Endothelial cell of umbilical vein (primary cell): Measurements from ENCODE around the gene RINL. TPM values are rescaled to one million over a fixed set of nuclear protein-coding genes. Genes with fewer than 3 reads are reported as not detected.
"Not testable (repeated sequence)": the region's sequence is repeated elsewhere in the genome, so short reads cannot be mapped to it uniquely, and the experiment has no call there.

ENCODE experiments used
- BruUV-seq: library from RNA; stranded (reverse); fragments of 400-500 nt; replicated peaks from 2 replicates; lab custom pipeline; 2021; lab: Mats Ljungman, UMichigan
- CTCF ChIA-PET: fragments of 300-600, 350-600 bp; sonication (Branson Sonifier 250); formaldehyde crosslinking; loops from one replicate; lab custom pipeline; 2021; ENCODE audit warnings: antibody characterized with exemption, inconsistent platforms; lab: Charles Lee
- POLR2A ChIA-PET: fragments of 300-600, 350-600 bp; sonication (Branson Sonifier 250); formaldehyde crosslinking; loops from one replicate; lab custom pipeline; 2021; ENCODE audit warnings: antibody characterized with exemption, inconsistent platforms; lab: Charles Lee
- DNase-seq: peaks from one replicate; pipeline ENCODE4 v3.0.0-alpha.2; 2011; ENCODE audit warnings: low read depth, low spot score
- FAIRE-seq: peaks from 2 replicates; lab custom pipeline; 2011; peaks lifted over from hg19 to GRCh38; lab: Jason Lieb, UNC
- H2AFZ ChIP-seq: 2 replicates; pipeline ENCODE4 v1.6.0; 2012; ENCODE audit warnings: low read depth, low read length, control low read depth, inconsistent platforms
- H3K27ac ChIP-seq: 2 replicates; pipeline ENCODE4 v1.5.1; 2011; ENCODE audit warnings: low read depth, mild to moderate bottlenecking, control low read depth, low read length, moderate library complexity; ENCODE audit not compliant: insufficient read depth
- H3K27me3 ChIP-seq, 2 experiments: 2 replicates each; pipeline versions ENCODE4 v1.6.0 to v1.6.1; 2011; ENCODE audit warnings: low read length in 2 of 2, mixed read lengths in 1 of 2; ENCODE audit not compliant: control insufficient read depth in 2 of 2, insufficient read depth in 2 of 2
- H3K36me3 ChIP-seq, 2 experiments: 2 replicates in 1 of 2; 3 replicates in 1 of 2; pipeline ENCODE4 v1.5.1; 2011; ENCODE audit warnings: low read length in 2 of 2, mild to moderate bottlenecking in 1 of 2, moderate library complexity in 1 of 2; ENCODE audit not compliant: control insufficient read depth in 2 of 2, insufficient read depth in 2 of 2; ENCODE audit errors: extremely low read depth in 1 of 2
- H3K4me1 ChIP-seq: 3 replicates; pipeline ENCODE4 v1.5.1; 2011; ENCODE audit warnings: mild to moderate bottlenecking, low read length; ENCODE audit not compliant: control insufficient read depth, insufficient read depth; ENCODE audit errors: extremely low read depth
- H3K4me2 ChIP-seq: 2 replicates; pipeline ENCODE4 v1.6.1; 2011; ENCODE audit warnings: low read length, control low read depth, mixed read lengths; ENCODE audit not compliant: insufficient read depth
- H3K4me3 ChIP-seq, 3 experiments: fragments of 200-600 bp in 1 of 3; sonication (generic), shearing (Covaris generic) in 1 of 3; replicated peaks in 1 of 3; 2 replicates each; pipeline ENCODE4 v1.5.1; 2011 to 2016; ENCODE audit warnings: control low read depth in 3 of 3, low read length in 3 of 3, mild to moderate bottlenecking in 2 of 3, inconsistent platforms in 1 of 3, low read depth in 1 of 3, moderate library complexity in 1 of 3; ENCODE audit not compliant: insufficient read depth in 1 of 3
- H3K79me2 ChIP-seq: 2 replicates; pipeline ENCODE4 v1.6.0; 2012; ENCODE audit warnings: low read length, inconsistent platforms; ENCODE audit not compliant: control insufficient read depth, insufficient read depth
- H3K9ac ChIP-seq: replicated peaks from 2 replicates; pipeline ENCODE3; 2011; ENCODE audit warnings: low read length, control low read depth; ENCODE audit not compliant: insufficient read depth; ENCODE audit errors: extremely low read depth
- H3K9me1 ChIP-seq: replicated peaks from 3 replicates; pipeline ENCODE4 v1.6.0; 2011; ENCODE audit warnings: mild to moderate bottlenecking, low read length; ENCODE audit not compliant: control insufficient read depth, insufficient read depth; ENCODE audit errors: extremely low read depth
- H3K9me3 ChIP-seq: replicated peaks from 2 replicates; pipeline ENCODE4 v1.5.1; 2012; ENCODE audit warnings: low read length, inconsistent platforms; ENCODE audit not compliant: control insufficient read depth, insufficient read depth
- H4K20me1 ChIP-seq: replicated peaks from 2 replicates; pipeline ENCODE3; 2011; ENCODE audit warnings: mild to moderate bottlenecking, low read length; ENCODE audit not compliant: control insufficient read depth, insufficient read depth; ENCODE audit errors: extremely low read depth
- CTCF ChIP-seq, 2 donors: IDR thresholded peaks; 1 replicate in 1 of 2; 2 replicates in 1 of 2; pipeline ENCODE4 v1.5.1; 2011; ENCODE audit warnings: low read length in 2 of 2, mild to moderate bottlenecking in 2 of 2, moderate library complexity in 2 of 2, control low read depth in 1 of 2, inconsistent platforms in 1 of 2, low read depth in 1 of 2; ENCODE audit not compliant: insufficient read depth in 1 of 2; ENCODE audit errors: extremely low read depth in 1 of 2
- EZH2 ChIP-seq: IDR thresholded peaks from 2 replicates; pipeline ENCODE4 v1.6.1; 2012; ENCODE audit warnings: borderline replicate concordance, low read depth, mild to moderate bottlenecking, moderate library complexity, low read length, inconsistent platforms; ENCODE audit not compliant: severe bottlenecking
- FOS ChIP-seq: IDR thresholded peaks from 2 replicates; pipeline ENCODE4 v1.6.1; 2011; ENCODE audit warnings: mild to moderate bottlenecking, low read length, moderate library complexity, borderline replicate concordance; ENCODE audit not compliant: insufficient read depth
- GATA2 ChIP-seq: IDR thresholded peaks from 2 replicates; pipeline ENCODE4 v1.7.0; 2011; ENCODE audit warnings: low read depth, mild to moderate bottlenecking, moderate library complexity, mixed read lengths, low read length; ENCODE audit not compliant: insufficient read length, insufficient read depth
- JUN ChIP-seq: IDR thresholded peaks from 2 replicates; pipeline ENCODE4 v1.6.1; 2011; ENCODE audit warnings: borderline replicate concordance, low read depth; ENCODE audit not compliant: insufficient read length, insufficient read depth
- MAX ChIP-seq: IDR thresholded peaks from 2 replicates; pipeline ENCODE4 v1.6.1; 2011; ENCODE audit not compliant: insufficient read depth, insufficient read length
- MYC ChIP-seq: IDR thresholded peaks from one replicate; pipeline ENCODE4 v1.6.1; 2011; ENCODE audit warnings: mild to moderate bottlenecking, low read depth, low read length
- POLR2A ChIP-seq: IDR thresholded peaks from 2 replicates; pipeline ENCODE4 v1.6.1; 2012; ENCODE audit warnings: low read depth, mild to moderate bottlenecking, control low read depth, low read length
- POLR2AphosphoS5 ChIP-seq: IDR thresholded peaks from 2 replicates; pipeline ENCODE4 v1.6.1; 2012; ENCODE audit warnings: low read depth, mild to moderate bottlenecking, control low read depth, low read length, moderate library complexity; ENCODE audit not compliant: insufficient read depth
- dilution Hi-C: fragments of 300-500 bp; cut with MboI; formaldehyde crosslinking; loops from one replicate; pipeline ENCODE4 v1.15.0; 2019; ENCODE audit warnings: low sequenced_read_pairs; ENCODE audit not compliant: extremely low pct_ligation_motif_present
- intact Hi-C: fragments of 100-400 bp; cut with micrococcal nuclease; formaldehyde crosslinking; loops from one replicate; pipeline ENCODE4 v1.10.0; 2022
- polyA plus RNA-seq, 4 experiments: library from polyadenylated mRNA; depleted of rRNA in 3 of 4; stranded (reverse) in 3 of 4; unstranded in 1 of 4; fragments of >200 nt; gene quantifications; 2 replicates each; pipeline versions ENCODE4 v1.2.1 to v1.2.3, GENCODE V29; 2011 to 2012; ENCODE audit warnings: missing spikeins in 1 of 4
- total RNA-seq: library from RNA; stranded (reverse); gene quantifications from 2 replicates; pipeline ENCODE4 v1.2.3, GENCODE V29; 2021

Gene RINL
- total and polyA plus RNA-seq, 2 donors (not counting 3 experiments of a cell fraction or from before 2014, with no cell fraction given): 5.3 to 10.1 TPM

- FAIRE-seq: no peak
- Histone ChIP-seq H3K9me1 (no peaks in the 10 kb centered on the region), H3K4me2 (no peak overlapping the region), H3K27me3 (no peaks in the 10 kb centered on the region), H3K27ac (no peak overlapping the region), H3K9me3 (no peaks in the 10 kb centered on the region), H3K79me2 (no peaks in the 10 kb centered on the region), H4K20me1 (no peaks in the 10 kb centered on the region), H2AFZ (no peak overlapping the region), H3K4me3 (no peak overlapping the region), H3K4me1 (peaks cover 22% of the 10 kb centered on the region), H3K9ac (no peak overlapping the region), H3K36me3 (no peaks in the 10 kb centered on the region)
- no TSS peak for BruUV-seq
- TF ChIP-seq GATA2: no peak
- TF ChIP-seq MAX: no peak
- TF ChIP-seq POLR2A: no peak
- no peak for TF ChIP-seq FOS
- no peak for TF ChIP-seq MYC
- TF ChIP-seq POLR2AphosphoS5: no peak
- TF ChIP-seq EZH2: no peak
- TF ChIP-seq JUN: no peak
- no peak for TF ChIP-seq CTCF (IDR thresholded peaks at IDR 0.05; ENCODE audit: extremely low read depth in 1 of 2, insufficient read depth in 1 of 2, low read depth in 1 of 2, low read length in 2 of 2)
- dilution Hi-C loops: no loop called here
- CTCF ChIA-PET: interaction anchor here (2.2 kb wide), 1 partner anchor 92 kb away, joined by 9 read pairs; no protein-coding TSS in a partner anchor
- DNase-seq: no peak
- intact Hi-C loops: no loop called here
- POLR2A ChIA-PET: no interaction called here
Observed at GRCh38 chr19:38861368-38861767, 16.7 kb downstream of the RINL start.

GRCh38 chr19:38859631-38860204 is 18.4 kb downstream of the RINL start:
- H2AFZ ChIP-seq, H3K9me1 ChIP-seq, H4K20me1 ChIP-seq, FAIRE-seq, dilution Hi-C loops, DNase-seq, H3K4me3 ChIP-seq, H3K4me2 ChIP-seq, H3K36me3 ChIP-seq, BruUV-seq, H3K27me3 ChIP-seq, H3K79me2 ChIP-seq, POLR2A ChIA-PET, H3K9me3 ChIP-seq, H3K27ac ChIP-seq, H3K9ac ChIP-seq: not testable (repeated sequence)
- intact Hi-C loops: loop anchor here (10.0 kb wide), 1 partner anchor 215 kb away; the partner anchor contains the start of gene ACTN4
- peaks cover 18% of the 10 kb centered on the region for H3K4me1 ChIP-seq
- CTCF ChIA-PET: interaction anchor here (1.5 kb wide), 1 partner anchor 28 kb away, joined by 3 read pairs; no protein-coding TSS in a partner anchor
